Left renal pelvis (tissue), 4 donors: ENCODE data around the gene SNX6. TPM values are rescaled to one million over a fixed set of nuclear protein-coding genes. Genes with fewer than 3 reads are reported as not detected.
"Not testable (repeated sequence)": the region's sequence is repeated elsewhere in the genome, so short reads cannot be mapped to it uniquely, and the experiment has no call there.

ENCODE experiments used
- DNase-seq, 4 donors: peaks; one replicate each; pipeline ENCODE4 v3.0.0-alpha.2; 2013; ENCODE audit warnings: low read depth in 4 of 4, low spot score in 3 of 4
- polyA plus RNA-seq, 4 donors: library from polyadenylated mRNA; unstranded; fragments of 120-200 nt; gene quantifications; one replicate each; pipeline ENCODE4 v1.2.1, GENCODE V29; 2013; ENCODE audit not compliant: insufficient read length in 4 of 4

Gene SNX6
- polyA plus RNA-seq, 4 donors = 104 to 140 (median 131) TPM

DNA sequence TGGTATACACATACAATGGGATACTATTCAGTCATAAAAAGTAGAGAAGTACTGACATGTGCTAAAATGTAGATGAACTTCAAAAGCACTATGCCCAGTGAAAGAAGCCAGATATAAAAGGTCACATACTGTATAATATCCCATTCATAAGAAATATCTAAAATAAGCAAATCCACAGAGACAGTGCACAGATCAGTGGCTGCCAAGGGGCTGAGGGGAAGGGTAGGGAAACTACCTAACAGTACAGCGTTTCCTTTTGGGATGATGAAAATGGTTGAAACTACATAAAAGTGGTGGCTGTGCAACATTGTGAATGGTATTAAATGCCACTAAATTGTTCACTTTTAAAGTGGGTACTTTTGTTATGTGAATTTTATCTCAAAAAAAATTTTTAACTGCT lies 102.4 kb downstream of the SNX6 start:
- DNase-seq = no peak

DNA sequence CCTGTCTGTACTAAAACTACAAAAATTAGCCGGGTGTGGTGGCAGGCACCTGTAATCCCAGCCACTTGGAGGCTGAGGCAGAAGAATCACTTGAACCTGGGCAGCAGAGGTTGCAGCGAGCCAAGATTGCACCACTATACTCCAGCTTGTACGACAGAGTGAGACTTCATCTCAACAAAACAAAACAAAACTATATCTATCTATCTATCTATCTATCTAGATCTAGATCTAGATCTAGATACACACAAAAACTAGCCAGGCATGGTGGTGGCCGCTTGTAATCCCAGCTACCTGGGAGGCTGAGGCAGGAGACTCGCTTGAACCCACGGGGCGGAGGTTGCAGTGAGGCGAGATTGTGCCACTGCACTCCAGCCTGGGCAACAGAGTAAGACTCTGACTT lies 105.7 kb downstream of the SNX6 start:
- DNase-seq = not testable (repeated sequence)

DNA sequence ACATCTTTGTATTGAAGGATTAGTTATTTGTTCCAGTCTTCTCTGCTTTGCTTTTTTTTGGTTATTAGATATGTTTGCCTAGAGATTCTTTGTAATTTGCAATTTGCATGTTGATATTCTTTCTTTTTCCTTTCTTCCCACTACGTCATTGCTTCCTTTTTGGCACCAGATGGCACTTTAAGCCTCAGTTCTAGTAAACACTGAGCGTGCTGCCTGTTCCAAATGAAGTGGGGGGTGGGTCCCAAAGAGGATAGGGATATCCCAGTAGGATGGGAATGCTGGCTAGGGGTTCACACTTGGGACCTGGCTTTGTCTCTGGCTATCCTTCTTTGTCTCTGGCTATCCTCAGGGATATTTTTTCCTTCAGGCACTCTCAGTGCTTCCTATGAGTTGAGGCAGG lies 107.5 kb downstream of the SNX6 start:
- no peak for DNase-seq

DNA sequence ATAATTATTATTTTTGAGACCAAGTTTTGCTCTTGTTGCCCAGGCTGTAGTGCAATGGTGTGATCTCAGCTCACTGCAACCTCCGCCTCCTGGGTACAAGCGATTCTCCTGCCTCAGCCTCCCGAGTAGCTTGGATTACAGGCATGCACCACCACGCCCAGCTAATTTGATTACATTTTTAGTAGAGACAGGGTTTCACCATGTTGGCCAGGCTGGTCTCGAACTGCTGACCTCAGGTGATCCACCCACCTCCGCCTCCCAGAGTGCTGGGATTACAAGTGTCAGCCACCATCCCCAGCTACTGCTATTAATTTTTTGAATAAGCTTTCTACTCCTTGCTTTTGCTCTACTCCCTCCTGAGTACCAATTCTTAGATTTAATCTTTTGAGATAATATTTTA lies 108.9 kb downstream of the SNX6 start:
- DNase-seq = not testable (repeated sequence)

DNA sequence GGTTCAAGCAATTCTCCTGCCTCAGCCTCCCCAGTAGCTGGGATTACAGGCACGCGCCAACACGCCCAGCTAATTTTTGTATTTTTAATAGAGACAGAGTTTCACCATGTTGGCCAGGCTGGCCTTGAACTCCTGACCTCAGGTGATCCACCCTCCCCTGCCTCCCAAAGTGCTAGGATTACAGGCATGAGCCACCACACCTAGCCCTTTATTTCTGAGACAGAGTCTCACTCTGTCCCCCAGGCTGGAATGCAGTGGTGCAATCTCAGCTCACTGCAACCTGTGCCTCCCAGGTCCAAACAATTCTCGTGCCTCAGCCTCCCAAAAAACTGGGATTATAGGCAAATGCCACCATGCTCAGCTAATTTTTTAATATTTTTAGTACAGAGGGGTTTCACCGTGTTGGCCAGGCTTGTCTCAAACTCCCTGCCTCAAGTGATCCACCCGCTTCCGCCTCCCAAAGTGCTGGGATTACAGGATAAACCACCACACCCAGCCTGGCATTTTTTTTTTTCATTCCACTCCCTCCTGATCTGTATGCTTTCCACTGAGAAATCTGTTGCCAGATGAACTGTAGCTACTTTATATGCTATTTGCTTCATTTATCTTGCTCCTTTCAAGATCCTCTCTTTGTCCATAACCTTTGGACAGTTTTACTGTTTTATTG lies 109.5 kb downstream of the SNX6 start:
- not testable (repeated sequence) for DNase-seq

Other genes starting within 250 kb of the SNX6 start
- gene SPTSSA, start 167.9 kb downstream of the SNX6 start, polyA plus RNA-seq = 10 to 100 TPM; 22.7 to 43.2 (median 31.7) TPM
- gene EAPP, start 90.4 kb downstream of the SNX6 start, polyA plus RNA-seq = 10 to 100 TPM; 50.9 to 79.7 (median 72.2) TPM
- 10 to 100 TPM; 61.8 to 82.6 (median 77.8) TPM for gene CFL2, start 84.4 kb upstream of the SNX6 start, polyA plus RNA-seq
- gene BAZ1A, start 245.2 kb upstream of the SNX6 start, polyA plus RNA-seq = 10 to 100 TPM; 15.3 to 32.5 (median 27.9) TPM